WI38 (cell line): ENCODE results near the gene FTO.
A peak's percentile ranks its signal among the peaks of the same experiment; 100 is the strongest.

ENCODE experiments used
- H3K4me3 ChIP-seq: 2 replicates; pipeline ENCODE4 v1.5.1; 2011; ENCODE audit warnings: low read depth, mild to moderate bottlenecking, control low read depth, low read length
- CTCF ChIP-seq: IDR thresholded peaks from 2 replicates; pipeline ENCODE4 v1.5.1; 2012; ENCODE audit warnings: low read depth, mild to moderate bottlenecking, control low read depth, low read length

The FTO gene

GRCh38 chr16:53703590-53704444 lies at the start of gene FTO, which contains the start of gene RPGRIP1L:
FTO (plus strand) TSS chr16:53704156.
RPGRIP1L (minus strand) TSS chr16:53703859; CDS start chr16:53700723, 3,136 bp downstream.
- no peak for TF ChIP-seq CTCF
- peak within 1 kb of the TSS; percentile 89 for H3K4me3 ChIP-seq

GRCh38 chr16:53654946-53655345 lies 49.0 kb upstream of the FTO start:
- no peak overlapping the region for H3K4me3 ChIP-seq
- no peak for TF ChIP-seq CTCF

GRCh38 chr16:53662072-53662471 lies 41.9 kb upstream of the FTO start:
- TF ChIP-seq CTCF, result no peak
- H3K4me3 ChIP-seq, result no peak overlapping the region

- TF ChIP-seq CTCF, result no peak
- H3K4me3 ChIP-seq, result no peak overlapping the region
Observed at GRCh38 chr16:53664724-53665345, 39.1 kb upstream of the FTO start.

GRCh38 chr16:53666786-53667415 lies 37.1 kb upstream of the FTO start:
- TF ChIP-seq CTCF, result no peak

GRCh38 chr16:53668869-53669268 lies 35.1 kb upstream of the FTO start:
- no peak for TF ChIP-seq CTCF
- H3K4me3 ChIP-seq, result no peak overlapping the region

More at GRCh38 chr16:53666786-53667415, 37.1 kb upstream of the FTO start:
- H3K4me3 ChIP-seq, result no peak overlapping the region

GRCh38 chr16:53672461-53672860 lies 31.5 kb upstream of the FTO start:
- no peak for TF ChIP-seq CTCF
- H3K4me3 ChIP-seq, result no peak overlapping the region
